ENCODE measurements around the gene DBR1.

Gene DBR1

GRCh38 chr3:138132239-138132638 is 42.5 kb downstream of the DBR1 start, which contains the start of gene A4GNT:
Gene A4GNT (minus strand): TSS chr3:138132390. CDS start chr3:138131256, 1,134 bp downstream.
- Histone ChIP-seq H2AFZ (ENCODE audit: low read length) (no peak within 1 kb of the TSS), H3K36me3 (replicated peaks; ENCODE audit: insufficient read depth, low read length) (no peaks in the 10 kb centered on the region), H3K4me1 (ENCODE audit: low read length) (no peaks in the 10 kb centered on the region), H3K9me3 (replicated peaks; ENCODE audit: insufficient read depth, low read length) (no peaks in the 10 kb centered on the region), H3K9me2 (replicated peaks; ENCODE audit: insufficient read depth, low read length) (no peaks in the 10 kb centered on the region), H3K27ac (ENCODE audit: low read length) (no peak within 1 kb of the TSS), H4K20me1 (ENCODE audit: insufficient read depth, low read length) (no peaks in the 10 kb centered on the region), H3K4me2 (ENCODE audit: low read depth, low read length) (no peak within 1 kb of the TSS), H3K79me2 (ENCODE audit: low read length) (no peaks in the 10 kb centered on the region), H3K27me3 (replicated peaks; ENCODE audit: insufficient read depth, low read length) (no peaks in the 10 kb centered on the region), H3F3A (ENCODE audit: insufficient read depth, low read length) (no peaks in the 10 kb centered on the region), H3K9ac (ENCODE audit: low read length) (no peak within 1 kb of the TSS), H3K4me3 (ENCODE audit: low read length) (no peak within 1 kb of the TSS)
- no peak for TF ChIP-seq EZH2phosphoT487 (IDR thresholded peaks at IDR 0.05; ENCODE audit: low read length)
- no peak for DNase-seq

GRCh38 chr3:138127636-138128365 is 46.9 kb downstream of the DBR1 start:
- no peaks in the 10 kb centered on the region for H3K36me3 ChIP-seq (replicated peaks; ENCODE audit: insufficient read depth, low read length)
- no peak overlapping the region for H3K4me2 ChIP-seq (ENCODE audit: low read depth, low read length)
- no peak for TF ChIP-seq EZH2 (optimal IDR thresholded peaks at IDR 0.05; ENCODE audit: low read depth, low read length)
- TF ChIP-seq CTCF (IDR thresholded peaks at IDR 0.05; ENCODE audit: low read length), result no peak
- TF ChIP-seq EZH2phosphoT487 (IDR thresholded peaks at IDR 0.05; ENCODE audit: low read length), result no peak
- no peaks in the 10 kb centered on the region for H3K4me1 ChIP-seq (ENCODE audit: low read length)
- H3K4me3 ChIP-seq (ENCODE audit: low read length), result no peak overlapping the region
- no peaks in the 10 kb centered on the region for H3K9me3 ChIP-seq (replicated peaks; ENCODE audit: insufficient read depth, low read length)
- no peaks in the 10 kb centered on the region for H4K20me1 ChIP-seq (ENCODE audit: insufficient read depth, low read length)
- H3K9me2 ChIP-seq (replicated peaks; ENCODE audit: insufficient read depth, low read length), result no peaks in the 10 kb centered on the region
- H3K79me2 ChIP-seq (ENCODE audit: low read length), result no peaks in the 10 kb centered on the region
- no peak overlapping the region for H3K27ac ChIP-seq (ENCODE audit: low read length)
- H3K27me3 ChIP-seq (replicated peaks; ENCODE audit: insufficient read depth, low read length), result no peaks in the 10 kb centered on the region
- no peak overlapping the region for H2AFZ ChIP-seq (ENCODE audit: low read length)
- H3K9ac ChIP-seq (ENCODE audit: low read length), result no peak overlapping the region
- no peak for DNase-seq
- no peaks in the 10 kb centered on the region for H3F3A ChIP-seq (ENCODE audit: insufficient read depth, low read length)

GRCh38 chr3:138125548-138126221 is 49.0 kb downstream of the DBR1 start:
- H3K9ac ChIP-seq (ENCODE audit: low read length), result no peak overlapping the region
- no peaks in the 10 kb centered on the region for H3K27me3 ChIP-seq (replicated peaks; ENCODE audit: insufficient read depth, low read length)
- H3K27ac ChIP-seq (ENCODE audit: low read length), result no peak overlapping the region
- no peaks in the 10 kb centered on the region for H3K9me2 ChIP-seq (replicated peaks; ENCODE audit: insufficient read depth, low read length)
- H3F3A ChIP-seq (ENCODE audit: insufficient read depth, low read length), result no peaks in the 10 kb centered on the region
- no peaks in the 10 kb centered on the region for H3K4me1 ChIP-seq (ENCODE audit: low read length)
- no peaks in the 10 kb centered on the region for H3K36me3 ChIP-seq (replicated peaks; ENCODE audit: insufficient read depth, low read length)
- no peak for DNase-seq
- no peak overlapping the region for H3K4me3 ChIP-seq (ENCODE audit: low read length)
- H2AFZ ChIP-seq (ENCODE audit: low read length), result no peak overlapping the region
- H3K9me3 ChIP-seq (replicated peaks; ENCODE audit: insufficient read depth, low read length), result no peaks in the 10 kb centered on the region
- no peaks in the 10 kb centered on the region for H3K79me2 ChIP-seq (ENCODE audit: low read length)
- TF ChIP-seq CTCF (IDR thresholded peaks at IDR 0.05; ENCODE audit: low read length) (no peak), EZH2 (optimal IDR thresholded peaks at IDR 0.05; ENCODE audit: low read depth, low read length) (no peak), EZH2phosphoT487 (IDR thresholded peaks at IDR 0.05; ENCODE audit: low read length) (no peak)
- no peak overlapping the region for H3K4me2 ChIP-seq (ENCODE audit: low read depth, low read length)
- H4K20me1 ChIP-seq (ENCODE audit: insufficient read depth, low read length), result no peaks in the 10 kb centered on the region
